CD8-positive, alpha-beta memory T cell (primary cell): ENCODE data around the gene CCR1. TPM values are rescaled to one million over a fixed set of nuclear protein-coding genes. Genes with fewer than 3 reads are reported as not detected.

ENCODE experiments used
- CTCF ChIA-PET: fragments of 350-600 bp; sonication (Branson Sonifier 250); formaldehyde crosslinking; loops from one replicate; lab custom pipeline; 2021; ENCODE audit warnings: antibody characterized with exemption; lab: Charles Lee
- POLR2A ChIA-PET: fragments of 350-600 bp; sonication (Branson Sonifier 250); formaldehyde crosslinking; loops from one replicate; lab custom pipeline; 2021; ENCODE audit warnings: antibody characterized with exemption; lab: Charles Lee
- DNase-seq, 5 donors: peaks; one replicate each; pipeline versions ENCODE4 v3.0.0 to v3.0.0-alpha.2; 2020 to 2022; ENCODE audit warnings: mixed read lengths in 1 of 5
- H3K27ac ChIP-seq: one replicate; pipeline ENCODE4 v1.7.0; 2013; ENCODE audit warnings: low read depth, mild to moderate bottlenecking, low read length, moderate library complexity
- H3K27me3 ChIP-seq: 2 replicates; pipeline ENCODE4 v1.7.0; 2013; ENCODE audit warnings: low read length, mild to moderate bottlenecking; ENCODE audit not compliant: insufficient read depth, poor library complexity, severe bottlenecking
- H3K36me3 ChIP-seq: 2 replicates; pipeline ENCODE4 v1.7.0; 2013; ENCODE audit warnings: mild to moderate bottlenecking, low read length, moderate library complexity; ENCODE audit not compliant: insufficient read depth
- H3K4me1 ChIP-seq: 2 replicates; pipeline ENCODE4 v1.7.0; 2013; ENCODE audit warnings: mild to moderate bottlenecking, low read length, moderate library complexity; ENCODE audit not compliant: insufficient read depth
- H3K4me3 ChIP-seq: 2 replicates; pipeline ENCODE4 v1.7.0; 2013; ENCODE audit warnings: mild to moderate bottlenecking, low read length
- H3K9me3 ChIP-seq: 2 replicates; pipeline ENCODE4 v1.7.0; 2013; ENCODE audit warnings: mild to moderate bottlenecking, low read length
- H3K27ac Mint-ChIP-seq, 8 donors: one replicate each; pipeline ENCODE4 v1.8.0; 2020 to 2021; ENCODE audit warnings: mixed read lengths in 8 of 8, mild to moderate bottlenecking in 6 of 8, inconsistent platforms in 3 of 8, moderate library complexity in 3 of 8
- H3K27me3 Mint-ChIP-seq, 2 donors: one replicate each; pipeline ENCODE4 v1.8.0; 2020 to 2021; ENCODE audit warnings: mixed read lengths in 2 of 2, mild to moderate bottlenecking in 1 of 2, moderate library complexity in 1 of 2
- H3K36me3 Mint-ChIP-seq, 3 donors: one replicate each; pipeline ENCODE4 v1.8.0; 2020 to 2021; ENCODE audit warnings: mixed read lengths in 3 of 3, inconsistent platforms in 1 of 3, mild to moderate bottlenecking in 1 of 3
- H3K4me1 Mint-ChIP-seq, 3 donors: one replicate each; pipeline ENCODE4 v1.8.0; 2020 to 2021; ENCODE audit warnings: mixed read lengths in 3 of 3, inconsistent platforms in 1 of 3, mild to moderate bottlenecking in 1 of 3
- H3K4me3 Mint-ChIP-seq, 7 donors: one replicate each; pipeline ENCODE4 v1.8.0; 2020 to 2021; ENCODE audit warnings: mixed read lengths in 7 of 7, mild to moderate bottlenecking in 6 of 7, moderate library complexity in 4 of 7, inconsistent platforms in 2 of 7
- H3K9me3 Mint-ChIP-seq, 5 donors: one replicate each; pipeline ENCODE4 v1.8.0; 2020 to 2022; ENCODE audit warnings: mixed read lengths in 5 of 5, mild to moderate bottlenecking in 3 of 5, moderate library complexity in 2 of 5, inconsistent platforms in 1 of 5
- polyA plus RNA-seq: library from polyadenylated mRNA; unstranded; fragments of 300-500 nt; fragmentation: Illumina TruSeq; gene quantifications from one replicate; pipeline ENCODE4 v1.2.3, GENCODE V29; 2021
- total RNA-seq, 2 experiments: library from RNA; stranded (reverse); gene quantifications; one replicate each; pipeline ENCODE4 v1.2.3, GENCODE V29; 2021

The CCR1 gene
- total and polyA plus RNA-seq, 3 experiments from 2014 or later = 1.5 to 10.8 (median 1.8) TPM

- ChIA-PET CTCF (interaction anchor here (1.5 kb wide), 1 partner anchor 157 kb away, joined by 3 read pairs; no protein-coding TSS in a partner anchor), POLR2A (no interaction called here)
- H3K36me3 ChIP-seq = no peaks in the 10 kb centered on the region
- H3K27ac Mint-ChIP-seq = peak overlapping the region in 4 of 8 donors; percentile 5 to 67 (median 18)
- H3K27me3 ChIP-seq = no peaks in the 10 kb centered on the region
- no peaks in the 10 kb centered on the region for H3K27me3 Mint-ChIP-seq
- peaks cover 11 to 23% (median 19%) of the 10 kb centered on the region in 3 donors for H3K4me1 Mint-ChIP-seq
- no peaks in the 10 kb centered on the region for H3K36me3 Mint-ChIP-seq
- no peaks in the 10 kb centered on the region for H3K4me1 ChIP-seq
- H3K27ac ChIP-seq = no peak overlapping the region
- peak overlapping the region in 1 of 7 donors; percentile 27 for H3K4me3 Mint-ChIP-seq
- no peaks in the 10 kb centered on the region for H3K9me3 Mint-ChIP-seq
- no peak for DNase-seq
- no peak overlapping the region for H3K4me3 ChIP-seq
- no peaks in the 10 kb centered on the region for H3K9me3 ChIP-seq
Measured at GRCh38 chr3:46236294-46237054, 28.4 kb upstream of the CCR1 start.

GRCh38 chr3:46235425-46235824 is 27.3 kb upstream of the CCR1 start:
- H3K9me3 Mint-ChIP-seq = no peaks in the 10 kb centered on the region
- POLR2A ChIA-PET = interaction anchor here (0.7 kb wide), 1 partner anchor 132 kb away, joined by 3 read pairs; no protein-coding TSS in a partner anchor
- peaks cover 14 to 23% (median 23%) of the 10 kb centered on the region in 3 donors for H3K4me1 Mint-ChIP-seq
- Histone ChIP-seq H3K27me3 (no peaks in the 10 kb centered on the region), H3K9me3 (no peaks in the 10 kb centered on the region), H3K27ac (no peak overlapping the region), H3K4me3 (no peak overlapping the region), H3K36me3 (no peaks in the 10 kb centered on the region), H3K4me1 (no peaks in the 10 kb centered on the region)
- no peak overlapping the region for H3K27ac Mint-ChIP-seq
- CTCF ChIA-PET = no interaction called here
- H3K27me3 Mint-ChIP-seq = no peaks in the 10 kb centered on the region
- no peaks in the 10 kb centered on the region for H3K36me3 Mint-ChIP-seq
- DNase-seq = no peak
- H3K4me3 Mint-ChIP-seq = no peak overlapping the region

GRCh38 chr3:46233194-46233593 is 25.1 kb upstream of the CCR1 start:
- no peak overlapping the region for H3K4me3 ChIP-seq
- POLR2A ChIA-PET = no interaction called here
- H3K27ac Mint-ChIP-seq = no peak overlapping the region
- no peak overlapping the region for H3K4me3 Mint-ChIP-seq
- peaks cover 22 to 38% (median 32%) of the 10 kb centered on the region in 3 donors for H3K4me1 Mint-ChIP-seq
- no peaks in the 10 kb centered on the region for H3K27me3 ChIP-seq
- H3K27ac ChIP-seq = no peak overlapping the region
- no peaks in the 10 kb centered on the region for H3K9me3 Mint-ChIP-seq
- H3K4me1 ChIP-seq = no peaks in the 10 kb centered on the region
- no peaks in the 10 kb centered on the region for H3K9me3 ChIP-seq
- DNase-seq = no peak
- H3K27me3 Mint-ChIP-seq = no peaks in the 10 kb centered on the region
- CTCF ChIA-PET = interaction anchor here (1.0 to 1.6 kb wide), 2 partner anchors 20 to 135 kb away, joined by 3 to 4 read pairs; no protein-coding TSS in a partner anchor
- no peaks in the 10 kb centered on the region for H3K36me3 ChIP-seq
- no peaks in the 10 kb centered on the region for H3K36me3 Mint-ChIP-seq

- H3K36me3 ChIP-seq = no peaks in the 10 kb centered on the region
- H3K4me3 ChIP-seq = no peak overlapping the region
- ChIA-PET CTCF (no interaction called here), POLR2A (no interaction called here)
- Mint-ChIP-seq H3K4me1 (peaks cover 18 to 31% (median 20%) of the 10 kb centered on the region in 3 donors), H3K36me3 (no peaks in the 10 kb centered on the region), H3K9me3 (peaks cover 0 to 3% (median 3%) of the 10 kb centered on the region in 5 donors), H3K4me3 (no peak overlapping the region), H3K27ac (no peak overlapping the region), H3K27me3 (no peaks in the 10 kb centered on the region)
- no peak overlapping the region for H3K27ac ChIP-seq
- H3K27me3 ChIP-seq = no peaks in the 10 kb centered on the region
- DNase-seq = no peak
- no peaks in the 10 kb centered on the region for H3K4me1 ChIP-seq
- no peaks in the 10 kb centered on the region for H3K9me3 ChIP-seq
Measured at GRCh38 chr3:46231323-46231722, 23.2 kb upstream of the CCR1 start.

- H3K4me1 ChIP-seq = no peaks in the 10 kb centered on the region
- H3K9me3 ChIP-seq = no peaks in the 10 kb centered on the region
- no peaks in the 10 kb centered on the region for H3K36me3 Mint-ChIP-seq
- H3K4me3 Mint-ChIP-seq = no peak overlapping the region
- no peak overlapping the region for H3K27ac ChIP-seq
- peaks cover 0 to 4% (median 3%) of the 10 kb centered on the region in 5 donors for H3K9me3 Mint-ChIP-seq
- H3K27me3 ChIP-seq = no peaks in the 10 kb centered on the region
- CTCF ChIA-PET = no interaction called here
- H3K4me3 ChIP-seq = no peak overlapping the region
- H3K4me1 Mint-ChIP-seq = peaks cover 12 to 25% (median 14%) of the 10 kb centered on the region in 3 donors
- H3K36me3 ChIP-seq = no peaks in the 10 kb centered on the region
- POLR2A ChIA-PET = no interaction called here
- peak overlapping the region in 2 of 8 donors; percentile 28 to 43 for H3K27ac Mint-ChIP-seq
- peak in 1 of 5 donors; percentile 11 for DNase-seq
- no peaks in the 10 kb centered on the region for H3K27me3 Mint-ChIP-seq
Measured at GRCh38 chr3:46228260-46229242, 20.4 kb upstream of the CCR1 start.

GRCh38 chr3:46222435-46223161 is 14.5 kb upstream of the CCR1 start:
- Histone ChIP-seq H3K27ac (no peak overlapping the region), H3K36me3 (no peaks in the 10 kb centered on the region), H3K9me3 (no peaks in the 10 kb centered on the region), H3K4me3 (no peak overlapping the region), H3K4me1 (no peaks in the 10 kb centered on the region), H3K27me3 (no peaks in the 10 kb centered on the region)
- H3K36me3 Mint-ChIP-seq = peaks cover 0 to 7% (median 0%) of the 10 kb centered on the region in 3 donors
- DNase-seq = no peak
- no peaks in the 10 kb centered on the region for H3K4me1 Mint-ChIP-seq
- POLR2A ChIA-PET = interaction anchor here (0.6 kb wide), 1 partner anchor 310 kb away, joined by 5 read pairs; no protein-coding TSS in a partner anchor
- CTCF ChIA-PET = no interaction called here
- H3K9me3 Mint-ChIP-seq = peaks cover 0 to 6% (median 3%) of the 10 kb centered on the region in 5 donors
- H3K27ac Mint-ChIP-seq = peak overlapping the region in 1 of 8 donors; percentile 88
- no peaks in the 10 kb centered on the region for H3K27me3 Mint-ChIP-seq
- H3K4me3 Mint-ChIP-seq = no peak overlapping the region

- CTCF ChIA-PET = no interaction called here
- H3K27ac Mint-ChIP-seq = peak overlapping the region in 1 of 8 donors; percentile 88
Measured at GRCh38 chr3:46221938-46222337, 13.8 kb upstream of the CCR1 start.

More at GRCh38 chr3:46221938-46222337, 13.8 kb upstream of the CCR1 start:
- Histone ChIP-seq H3K9me3 (no peaks in the 10 kb centered on the region), H3K4me1 (no peaks in the 10 kb centered on the region), H3K27ac (no peak overlapping the region), H3K4me3 (no peak overlapping the region), H3K36me3 (no peaks in the 10 kb centered on the region), H3K27me3 (no peaks in the 10 kb centered on the region)
- POLR2A ChIA-PET = interaction anchor here (0.6 kb wide), 1 partner anchor 309 kb away, joined by 5 read pairs; no protein-coding TSS in a partner anchor
- Mint-ChIP-seq H3K36me3 (peaks cover 0 to 7% (median 0%) of the 10 kb centered on the region in 3 donors), H3K4me1 (no peaks in the 10 kb centered on the region), H3K9me3 (peaks cover 0 to 6% (median 3%) of the 10 kb centered on the region in 5 donors), H3K4me3 (no peak overlapping the region), H3K27me3 (no peaks in the 10 kb centered on the region)
- DNase-seq = no peak
